ENCODE data around the gene COPS7A.

- TF ChIP-seq CTCF (IDR thresholded peaks at IDR 0.05) (peak; percentile 75), EZH2 (IDR thresholded peaks at IDR 0.05) (no peak)
Measured at GRCh38 chr12:6735448-6736191, 11.8 kb downstream of the COPS7A start.

Data from neural progenitor cell (in vitro differentiated cells).